ENCODE data around the gene ZNF578.
A peak's percentile ranks its signal among the peaks of the same experiment; 100 is the strongest.
"Not testable (repeated sequence)": the region's sequence is repeated elsewhere in the genome, so short reads cannot be mapped to it uniquely, and the experiment has no call there.

The ZNF578 gene

DNA sequence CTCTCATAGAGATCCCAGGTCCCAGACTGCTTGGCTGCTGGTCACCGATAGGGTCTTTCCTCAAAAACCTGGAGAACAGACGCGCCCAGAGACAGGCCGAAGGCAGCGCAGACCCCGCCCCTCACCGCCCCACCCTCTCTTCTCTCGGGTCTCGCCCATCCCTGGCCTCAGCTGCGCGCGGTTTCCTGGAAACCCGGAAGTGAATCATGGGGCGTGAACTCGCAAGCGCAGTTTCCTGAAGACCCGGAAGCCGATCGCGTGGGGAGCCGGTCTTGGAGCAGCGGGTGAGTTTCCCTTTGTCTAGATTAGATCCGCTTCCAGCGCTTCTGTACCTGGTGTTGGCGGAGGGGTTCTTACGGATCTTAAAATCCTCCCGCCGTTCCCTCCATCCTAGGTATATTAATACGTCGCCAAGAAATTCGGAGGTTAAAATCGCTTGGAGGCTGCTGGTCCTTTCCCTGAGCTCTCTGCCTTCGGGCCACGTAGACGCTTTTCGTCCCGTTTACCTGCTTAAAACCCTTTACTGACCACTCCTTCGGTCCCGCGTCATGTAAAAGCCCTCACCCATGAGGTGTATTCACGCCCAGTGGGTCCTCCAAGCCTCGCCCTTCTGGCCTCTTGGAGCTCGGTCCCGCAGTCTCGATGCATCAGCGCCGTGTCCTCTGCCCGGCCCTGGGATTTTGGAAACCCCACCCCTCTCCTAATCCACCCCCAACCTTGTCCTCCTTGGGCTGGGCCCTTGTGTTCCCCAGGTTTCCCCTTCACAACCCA, at the start of gene ZNF578:
TSS of gene ZNF578 (plus strand) at position 230 of the 771 bp plus-strand sequence. CDS start 48,293 bp downstream, outside the sequence.
- DNase-seq = peak; percentile 64 to 70

DNA sequence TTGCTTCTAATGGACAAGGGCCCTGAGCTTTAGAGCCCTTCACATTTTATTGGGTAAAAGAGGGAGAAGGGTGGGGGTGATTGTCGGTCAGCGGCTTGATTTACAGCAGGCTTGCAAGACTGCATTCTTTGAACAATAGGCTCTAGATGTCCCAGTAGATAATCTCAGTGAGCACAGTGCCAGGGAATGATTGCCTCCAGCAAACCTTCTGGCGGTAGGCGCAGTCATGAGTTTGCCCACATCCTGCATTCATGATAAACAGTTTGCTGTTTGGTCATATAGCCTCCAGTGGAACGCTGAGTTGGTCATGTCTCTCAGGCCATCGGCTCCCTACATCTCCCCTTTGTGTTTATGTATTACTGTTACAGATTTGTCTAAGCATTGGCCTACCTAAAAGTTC, 43.1 kb upstream of the ZNF578 start:
- no peak for DNase-seq

DNA sequence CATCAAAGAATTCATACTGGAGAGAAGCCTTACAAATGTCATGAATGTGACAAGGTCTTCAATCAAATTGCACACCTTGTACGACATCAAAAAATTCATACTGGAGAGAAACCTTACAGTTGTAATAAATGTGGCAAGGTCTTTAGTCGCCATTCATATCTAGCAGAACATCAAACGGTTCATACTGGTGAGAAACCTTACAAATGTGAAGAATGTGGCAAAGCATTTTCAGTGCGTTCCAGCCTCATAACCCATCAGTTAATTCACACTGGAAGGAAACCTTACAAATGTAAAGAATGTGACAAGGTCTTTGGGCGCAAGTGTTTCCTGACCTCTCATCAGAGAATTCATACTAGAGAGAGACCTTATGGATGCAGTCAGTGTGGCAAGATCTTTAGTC, 37.6 kb upstream of the ZNF578 start:
- DNase-seq = no peak

DNA sequence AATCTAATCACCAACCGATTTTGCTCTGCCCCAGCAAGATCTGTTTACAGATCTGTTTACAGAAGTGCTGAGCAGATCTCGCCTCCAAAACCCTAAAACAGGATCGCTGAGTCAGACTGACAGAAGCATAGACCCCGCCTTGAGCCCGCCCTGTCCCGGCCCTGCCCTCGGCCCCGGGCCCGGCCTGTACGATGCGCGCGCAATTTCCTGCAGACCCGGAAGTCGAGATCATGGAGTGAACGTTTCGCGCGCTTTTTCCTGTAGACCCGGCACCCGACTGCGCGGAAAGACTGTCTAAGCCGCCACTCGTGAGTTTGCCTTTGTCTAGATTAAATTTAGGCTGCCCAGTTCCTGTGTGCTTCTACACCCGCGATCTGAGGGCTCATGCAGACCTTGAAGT, 24.4 kb upstream of the ZNF578 start, which contains the start of gene ZNF534:
TSS of gene ZNF534 (plus strand) at position 212 of the 400 bp plus-strand sequence. CDS start 2,327 bp downstream, outside the sequence.
- DNase-seq = no peak

DNA sequence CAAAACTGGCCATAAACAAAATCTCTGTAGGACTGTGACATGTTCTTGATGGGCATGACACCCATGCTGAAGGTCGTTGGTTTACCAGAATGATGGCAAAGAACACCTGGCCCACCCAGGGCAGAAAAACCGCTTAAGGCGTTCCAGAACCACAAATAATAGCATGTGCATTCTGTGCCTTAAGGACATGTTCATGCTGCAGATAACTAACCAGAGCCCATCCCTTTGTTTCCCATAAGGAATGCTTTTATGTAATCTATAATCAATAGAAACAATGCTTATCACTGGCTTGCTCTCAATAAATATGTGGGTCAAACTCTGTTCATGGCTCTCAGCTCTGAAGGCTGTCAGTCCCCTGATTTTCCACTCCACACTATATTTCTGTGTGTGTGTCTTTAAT, 11.2 kb upstream of the ZNF578 start:
- no peak for DNase-seq

DNA sequence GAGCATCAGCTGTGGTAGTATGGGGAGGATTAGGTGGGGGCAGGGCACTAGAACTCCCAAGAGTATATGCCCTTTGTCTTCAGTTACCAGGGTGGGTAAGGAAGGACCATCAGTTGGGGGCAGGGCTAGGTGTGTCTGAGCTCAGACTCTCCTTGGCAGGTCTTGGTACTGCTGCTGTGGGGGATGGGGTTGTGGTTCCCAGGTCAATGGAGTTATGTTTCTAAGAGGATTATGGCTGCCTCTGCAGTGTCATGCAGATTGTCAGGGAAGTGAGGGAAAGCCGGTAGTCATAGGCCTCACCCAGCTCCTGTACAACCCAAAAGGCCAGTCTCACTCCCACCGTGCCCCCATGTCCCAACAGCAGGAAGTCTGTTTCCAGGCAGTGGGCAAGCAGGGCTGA, 8.8 kb upstream of the ZNF578 start:
- no peak for DNase-seq

DNA sequence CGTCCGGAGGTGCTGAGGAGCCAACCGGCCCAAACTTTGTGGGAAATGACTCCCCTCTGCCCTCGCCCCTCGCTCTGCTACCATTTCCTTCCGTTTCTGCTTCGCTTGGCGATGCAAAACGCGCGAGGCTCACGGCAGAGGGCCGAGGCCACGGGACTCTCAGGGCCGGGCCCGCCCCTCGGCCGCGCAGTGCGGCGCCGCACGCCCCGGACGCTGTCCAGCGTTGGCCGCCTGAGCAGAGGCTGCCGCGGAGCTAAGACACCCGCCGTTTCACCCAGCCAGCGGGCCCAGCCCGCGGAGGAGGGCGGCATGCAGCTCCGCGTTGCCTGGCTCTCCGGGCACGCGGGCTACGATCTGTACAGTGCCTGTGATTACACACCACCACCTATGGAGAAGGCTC, 2.1 kb upstream of the ZNF578 start:
- no peak for DNase-seq

DNA sequence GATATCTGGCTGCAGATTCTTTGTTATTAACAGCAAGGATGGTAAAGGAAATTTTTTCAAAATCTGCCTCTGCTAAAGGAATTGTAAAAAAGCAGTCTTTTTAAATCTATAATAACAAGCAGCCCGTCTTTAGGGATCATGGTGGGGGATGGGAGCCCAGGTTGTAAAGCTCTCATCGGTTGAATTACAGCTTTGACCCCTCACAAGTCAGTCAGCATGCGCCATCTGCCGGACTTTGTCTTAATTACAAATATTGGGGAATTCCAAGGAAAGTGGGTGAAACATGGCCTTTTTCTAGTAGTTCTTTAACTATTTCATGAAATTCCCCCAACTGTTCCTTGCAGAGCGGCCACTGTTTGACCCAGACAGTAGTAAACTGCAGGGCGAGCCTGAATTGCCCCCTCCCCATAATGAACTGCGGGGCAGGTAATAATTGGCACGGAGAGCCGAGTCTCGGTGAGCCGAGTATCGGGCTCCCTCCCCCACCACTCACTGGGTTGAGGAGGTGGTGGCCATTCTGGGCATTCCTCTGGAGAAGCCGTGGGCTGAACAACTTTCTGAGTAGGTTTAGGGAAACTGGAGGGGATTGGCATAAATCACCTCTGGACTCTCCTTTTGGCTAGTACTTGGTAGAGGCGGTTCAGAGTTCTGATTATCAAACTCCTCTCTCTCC, 11.6 kb downstream of the ZNF578 start:
- no peak for DNase-seq

DNA sequence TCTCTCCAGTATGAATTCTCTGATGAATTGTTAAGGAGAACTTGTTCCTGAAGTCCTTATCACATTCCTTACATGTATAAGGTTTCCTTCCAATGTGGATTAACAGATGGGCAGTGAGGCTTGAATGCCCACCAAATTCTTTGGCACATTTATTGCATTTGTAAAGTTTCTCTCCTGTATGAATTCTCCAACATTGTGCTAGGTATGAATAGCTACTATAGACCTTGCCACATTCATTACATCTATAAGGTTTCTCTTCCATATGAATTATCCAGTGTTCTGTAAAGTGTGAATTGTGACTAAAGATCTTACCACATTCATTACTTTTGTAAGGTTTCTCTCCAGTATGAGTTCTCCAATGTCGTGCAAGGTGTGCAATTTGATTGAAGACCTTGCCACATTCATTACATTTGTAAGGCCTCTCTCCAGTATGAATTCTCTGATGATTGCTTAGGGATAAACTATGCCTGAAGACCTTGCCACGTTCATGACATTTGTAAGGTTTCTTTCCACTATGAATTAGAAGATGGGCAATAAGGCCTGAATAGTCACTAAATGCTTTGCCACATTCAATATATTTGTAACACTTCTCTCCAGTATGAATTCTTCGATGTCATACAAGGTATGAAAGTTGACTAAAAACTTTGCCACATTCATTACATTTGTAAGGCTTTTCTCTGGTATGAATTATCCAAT, 20.4 kb downstream of the ZNF578 start:
- DNase-seq = no peak

DNA sequence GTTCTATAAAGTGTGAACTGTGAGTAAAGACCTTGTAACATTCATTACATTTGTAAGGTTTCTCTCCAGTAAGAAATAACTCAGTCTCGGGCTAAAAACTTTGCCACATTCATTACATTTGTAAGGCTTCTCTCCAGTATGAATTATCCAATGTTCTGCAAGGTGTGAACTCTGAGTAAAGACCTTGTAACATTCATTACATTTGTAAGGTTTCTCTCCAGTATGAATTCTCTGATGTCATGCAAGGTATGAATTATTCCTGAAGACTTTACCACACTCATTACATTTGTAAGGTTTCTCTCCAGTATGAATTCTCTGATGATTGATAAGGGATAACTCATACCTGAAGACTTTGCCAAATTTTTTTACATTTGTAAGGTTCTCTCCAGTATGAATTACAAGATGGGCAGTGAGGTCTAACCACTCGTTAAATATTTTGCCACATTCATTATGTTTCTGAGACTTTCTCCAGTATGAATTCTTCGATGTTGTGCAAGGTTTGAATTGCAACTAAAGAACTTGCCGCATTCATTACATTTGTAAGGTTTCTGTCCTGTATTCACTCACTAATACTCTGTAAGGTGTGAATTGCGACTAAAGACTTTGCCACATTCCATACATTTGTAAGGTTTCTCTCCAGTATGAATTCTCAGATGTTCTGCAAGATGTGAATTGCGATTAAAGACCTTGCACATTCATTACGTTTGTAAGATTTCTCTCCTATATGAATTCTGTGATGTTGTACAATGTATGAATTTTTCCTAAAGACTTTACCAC, 21.2 kb downstream of the ZNF578 start:
- DNase-seq = no peak

DNA sequence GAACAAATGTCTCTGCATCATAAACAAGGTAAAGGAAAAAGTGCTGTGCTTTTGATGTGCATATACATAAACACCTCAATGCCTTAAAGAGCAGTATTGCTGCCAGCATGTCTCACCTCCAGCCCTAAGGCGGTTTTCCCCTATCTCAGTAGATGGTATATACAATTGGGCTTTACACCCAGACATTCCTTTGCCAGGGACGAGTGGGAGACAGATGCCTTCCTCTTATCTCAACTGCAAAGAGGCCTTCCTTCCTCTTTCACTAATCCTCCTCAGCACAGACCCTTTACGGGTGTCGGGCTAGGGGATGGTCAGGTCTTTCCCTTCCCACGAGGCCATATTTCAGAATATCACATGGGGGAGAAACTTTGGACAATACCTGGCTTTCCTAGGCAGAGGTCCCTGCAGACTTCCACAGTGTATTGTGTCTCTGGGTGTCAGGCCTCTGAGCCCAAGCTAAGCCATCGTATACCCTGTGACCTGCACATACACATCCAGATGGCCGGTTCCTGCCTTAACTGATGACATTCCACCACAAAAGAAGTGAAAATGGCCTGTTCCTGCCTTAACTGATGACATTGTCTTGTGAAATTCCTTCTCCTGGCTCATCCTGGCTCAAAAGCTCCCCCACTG, 30.9 kb downstream of the ZNF578 start:
- not testable (repeated sequence) for DNase-seq

DNA sequence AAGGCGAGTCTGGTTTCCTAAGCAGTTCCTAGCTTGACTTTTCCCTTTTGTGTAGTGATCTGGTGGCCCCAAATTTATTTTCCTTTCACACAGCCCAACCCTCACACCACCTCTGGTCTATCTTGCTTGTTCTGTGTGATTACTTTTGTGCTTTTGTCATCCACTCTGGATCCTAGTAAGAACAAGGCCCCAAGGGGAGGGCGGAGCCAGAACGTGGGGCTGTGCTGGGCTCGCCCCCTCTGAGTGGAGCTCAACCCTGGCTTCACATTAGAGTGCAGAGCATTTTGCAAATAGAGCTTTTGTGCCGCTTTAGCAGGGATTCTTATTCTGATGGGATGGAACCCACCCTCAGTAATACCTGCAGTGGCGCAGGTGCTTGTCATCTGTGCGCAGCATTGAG, 31.7 kb downstream of the ZNF578 start:
- not testable (repeated sequence) for DNase-seq

DNA sequence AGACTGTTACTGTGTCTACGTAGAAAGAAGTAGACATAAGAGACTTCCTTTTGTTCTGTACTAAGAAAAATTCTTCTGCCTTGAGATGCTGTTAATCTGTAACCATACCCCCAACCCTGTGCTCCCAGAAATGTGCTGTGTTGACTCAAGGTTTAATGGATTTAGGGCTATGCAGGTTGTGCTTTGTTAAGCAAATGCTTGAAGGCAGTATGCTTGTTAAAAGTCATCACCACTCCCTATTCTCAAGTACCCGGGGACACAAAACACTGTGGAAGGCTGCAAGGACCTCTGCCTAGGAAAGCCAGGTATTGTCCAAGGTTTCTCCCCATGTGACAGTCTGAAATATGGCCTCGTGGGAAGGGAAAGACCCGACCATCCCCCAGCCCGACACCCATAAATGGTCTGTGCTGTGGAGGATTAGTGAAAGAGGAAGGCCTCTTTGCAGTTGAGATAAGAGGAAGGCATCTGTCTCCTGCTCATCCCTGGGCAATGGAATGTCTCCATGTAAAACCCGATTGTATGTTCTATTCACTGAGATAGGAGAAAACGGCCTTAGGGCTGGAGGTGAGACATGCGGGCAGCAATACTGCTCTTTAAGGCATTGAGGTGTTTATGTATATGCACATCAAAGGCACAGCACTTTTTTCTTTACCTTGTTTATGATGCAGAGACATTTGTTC, 32.3 kb downstream of the ZNF578 start:
- not testable (repeated sequence) for DNase-seq

DNA sequence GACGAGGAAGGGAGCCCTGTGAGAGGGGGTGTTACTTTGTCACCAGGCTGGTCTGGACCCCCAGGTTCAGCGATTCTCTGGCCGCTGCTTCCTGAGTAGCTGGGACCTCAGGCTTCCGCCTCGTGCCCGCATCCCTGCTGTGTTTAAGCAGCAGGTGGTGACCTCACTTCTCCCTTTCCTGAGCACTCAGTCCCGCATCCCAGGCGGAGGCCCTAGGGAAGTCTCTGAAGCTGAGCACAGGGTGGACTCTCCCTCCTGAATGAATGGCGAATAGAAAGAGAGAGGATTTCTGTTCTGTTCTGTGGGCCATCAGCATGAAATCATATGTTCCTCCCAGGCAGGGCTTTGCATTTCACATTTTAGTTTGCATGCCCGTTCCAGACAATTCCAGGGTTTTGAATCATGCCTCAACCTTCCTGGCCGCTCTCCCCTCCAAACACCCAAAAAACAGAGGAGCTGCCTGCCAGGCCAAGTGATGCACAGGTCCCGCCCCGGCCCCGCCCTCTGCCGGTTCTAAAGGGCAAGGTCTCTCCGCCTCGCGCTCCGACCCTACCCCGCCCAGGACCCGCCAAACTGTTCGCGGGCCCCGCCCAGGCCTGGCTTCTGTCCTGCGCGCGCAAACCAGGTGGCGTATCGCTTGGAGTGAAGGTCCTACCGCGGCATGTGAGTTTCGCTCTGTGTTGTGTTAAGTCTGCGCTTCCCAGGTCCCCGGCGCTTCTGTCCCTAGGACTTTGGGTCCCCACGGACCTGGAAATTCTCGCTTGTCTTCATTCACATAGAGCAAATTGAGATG, 39.0 kb downstream of the ZNF578 start:
- peak in 1 of 2 donors; percentile 1 for DNase-seq

DNA sequence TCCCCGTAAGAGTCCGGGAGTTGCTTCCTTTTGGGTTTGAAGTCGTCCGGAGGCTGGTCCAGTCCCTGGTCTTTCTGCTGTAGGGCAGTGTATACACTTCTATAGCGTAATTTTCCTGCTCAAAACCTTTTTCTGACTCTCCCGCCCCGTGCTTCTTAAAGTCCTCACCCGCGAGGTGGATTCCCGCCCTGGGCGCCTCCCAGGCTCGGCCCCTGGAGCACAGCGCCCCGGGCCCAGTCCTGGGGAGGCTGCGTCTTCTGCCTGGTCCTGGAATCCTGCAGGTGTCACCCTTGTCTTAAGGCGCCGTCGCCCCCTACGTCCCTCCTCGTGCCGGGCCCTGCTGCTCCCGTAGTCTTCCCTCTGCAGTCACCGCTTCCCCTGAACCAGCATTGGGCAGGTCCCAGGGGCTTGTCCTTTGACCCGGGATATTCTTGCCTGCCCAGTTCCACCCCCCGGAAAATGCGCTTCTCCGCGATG, 39.7 kb downstream of the ZNF578 start:
- peak in 1 of 2 donors; percentile 1 for DNase-seq

DNA sequence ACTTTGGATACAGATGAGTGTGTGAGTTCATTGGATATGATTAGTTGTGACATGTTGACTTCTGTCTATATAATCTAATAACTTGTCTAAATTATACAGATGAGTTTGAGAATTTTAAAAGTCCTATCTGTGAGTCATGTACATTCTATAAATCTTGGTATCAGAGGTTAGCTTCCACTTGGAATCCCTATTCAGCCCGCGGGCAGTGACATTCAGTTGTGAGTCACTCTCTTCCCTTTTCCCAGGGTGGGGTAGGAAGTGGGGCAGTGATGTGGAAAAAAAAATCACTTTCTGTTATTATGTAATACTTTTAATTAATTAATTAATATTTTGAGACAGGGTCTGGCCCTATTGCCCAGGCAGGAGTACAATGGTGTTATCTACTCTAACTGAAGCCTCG, 41.2 kb downstream of the ZNF578 start:
- DNase-seq = no peak

DNA sequence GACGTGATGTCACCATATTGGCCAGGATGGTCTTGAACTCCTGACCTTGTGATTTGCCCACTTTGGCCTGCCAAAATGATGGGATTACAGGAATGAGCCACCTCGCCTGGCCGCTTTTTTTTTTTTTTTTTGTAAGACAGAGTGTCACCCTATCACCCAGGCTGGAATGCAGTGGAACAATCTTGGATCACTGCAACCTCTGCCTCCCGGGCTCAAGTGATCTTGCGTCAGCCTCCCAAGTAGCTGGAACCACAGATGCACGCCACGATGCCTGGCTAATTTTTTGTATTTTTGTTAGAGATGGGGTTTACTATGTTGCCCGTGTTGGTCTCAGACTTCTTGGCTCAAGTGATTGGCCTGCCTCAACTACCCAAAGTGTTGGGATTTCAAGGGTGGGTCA, 45.2 kb downstream of the ZNF578 start:
- no peak for DNase-seq

DNA sequence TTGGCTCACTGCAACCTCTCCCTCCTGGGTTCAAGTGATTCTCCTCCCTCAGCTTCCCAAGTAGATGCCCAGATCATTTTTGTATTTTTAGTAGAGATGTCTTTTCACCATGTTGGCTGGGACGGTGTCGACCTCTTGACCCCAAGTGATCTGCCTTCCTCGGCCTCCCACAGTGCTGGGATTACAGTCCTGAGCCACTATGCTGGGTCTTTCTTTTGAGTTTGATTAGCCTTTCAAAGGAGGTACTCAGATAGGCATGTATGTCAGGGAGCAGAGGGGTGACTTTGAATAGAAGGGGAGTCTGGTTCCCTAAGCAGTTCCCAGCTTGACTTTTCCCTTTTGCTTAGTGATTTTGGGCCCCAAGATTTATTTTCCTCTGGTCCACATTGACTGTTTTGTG, 47.1 kb downstream of the ZNF578 start:
- not testable (repeated sequence) for DNase-seq

DNA sequence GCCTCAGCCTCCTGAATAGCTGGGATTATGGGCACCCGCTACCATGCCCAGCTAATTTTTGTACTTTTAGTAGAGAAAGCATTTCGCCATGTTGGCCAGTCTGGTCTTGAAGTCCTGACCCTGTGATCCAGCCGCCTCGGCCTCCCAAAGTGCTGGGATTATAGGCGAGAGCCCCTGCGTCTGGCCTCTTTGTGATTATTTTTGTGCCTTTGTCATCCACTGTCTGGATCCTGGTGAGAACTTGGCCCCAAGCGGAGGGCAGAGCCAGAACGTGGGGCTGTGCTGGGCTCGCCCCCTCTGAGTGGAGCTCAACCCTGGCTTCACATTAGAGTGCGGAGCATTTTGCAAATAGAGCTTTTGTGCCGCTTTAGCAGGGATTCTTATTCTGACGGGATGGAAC, 47.6 kb downstream of the ZNF578 start:
- DNase-seq = not testable (repeated sequence)

DNA sequence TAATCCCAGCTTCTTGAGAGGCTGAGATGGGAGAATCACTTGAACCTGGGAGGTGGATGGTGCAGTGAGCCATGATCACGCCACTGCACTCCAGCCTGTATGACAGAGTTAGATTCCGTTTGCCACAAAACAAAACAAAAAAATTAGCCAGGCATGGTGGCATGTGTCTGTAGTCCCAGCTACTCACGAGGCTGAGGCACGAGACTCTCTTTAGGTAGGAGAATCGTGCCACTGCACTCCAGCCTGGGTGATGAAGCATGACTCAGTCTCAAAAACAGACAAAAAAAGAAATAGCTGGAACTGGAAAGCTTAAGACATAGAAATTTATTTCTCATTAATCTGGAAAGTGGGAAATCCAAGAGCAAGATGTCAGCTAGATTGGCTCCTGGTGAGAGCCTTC, 53.9 kb downstream of the ZNF578 start:
- DNase-seq = no peak

DNA sequence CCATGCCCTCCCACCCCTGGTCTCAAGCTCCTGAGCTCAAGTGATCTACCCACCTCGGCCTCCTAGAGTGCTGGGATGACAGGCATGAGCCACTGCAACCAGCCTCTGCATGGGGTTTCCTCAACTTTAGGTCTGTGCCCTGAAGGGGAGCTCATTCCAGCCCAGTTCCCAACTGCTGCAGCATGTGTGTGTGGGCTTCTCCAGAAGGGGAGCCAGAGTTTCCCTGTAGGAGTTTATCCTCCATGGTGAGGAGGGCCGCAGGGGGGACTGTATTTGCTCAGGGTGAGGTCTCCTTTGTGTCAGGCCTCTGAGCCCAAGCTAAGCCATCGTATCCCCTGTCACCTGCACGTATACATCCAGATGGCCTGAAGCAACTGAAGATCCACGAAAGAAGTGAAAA, 62.8 kb downstream of the ZNF578 start:
- no peak for DNase-seq

Measured in stimulated activated CD4-positive, alpha-beta T cell treated with anti-CD3 and anti-CD28 coated beads, Interleukin-2, amount 100 ng/mL, for 24 hours (primary cell).